K562 (cell line): ENCODE results near the gene RHOA. TPM values are rescaled to one million over a fixed set of nuclear protein-coding genes. Genes with fewer than 3 reads are reported as not detected.

Experiments used
- ATAC-seq: fragments of 200-7000 bp; cut with Tn5 transposase; 3 replicates; pipeline ENCODE4 v1.9.1; 2020; ENCODE audit warnings: moderate library complexity
- BruUV-seq: library from RNA; stranded (reverse); fragments of 400-500 nt; replicated peaks from 2 replicates; lab custom pipeline; 2021; lab: Mats Ljungman, UMichigan
- CTCF ChIA-PET: fragments of 300-600 bp; formaldehyde crosslinking; extraction: SDS; loops from one replicate; lab custom pipeline; 2021; ENCODE audit warnings: low intra/inter-chr PET ratio; lab: Yijun Ruan, JAX
- POLR2A ChIA-PET: fragments of 300-600, 350-650 bp; sonication (Branson Sonifier 250); formaldehyde crosslinking; extraction: SDS; loops from one replicate; lab custom pipeline; 2021; ENCODE audit warnings: antibody characterized with exemption, inconsistent platforms; lab: Yijun Ruan, JAX
- DNase-seq, 4 experiments: peaks; one replicate each; pipeline versions ENCODE4 v3.0.0 to v3.0.0-alpha.2; 2011 to 2018; ENCODE audit warnings: low spot score in 3 of 4, mixed read lengths in 3 of 4; ENCODE audit errors: extremely low read depth in 1 of 4
- FAIRE-seq: peaks from 2 replicates; lab custom pipeline; 2011; peaks lifted over from hg19 to GRCh38; lab: Jason Lieb, UNC
- H2AFZ ChIP-seq: 2 replicates; pipeline ENCODE4 v1.6.0; 2011; ENCODE audit warnings: low read depth, low read length, control low read depth, inconsistent platforms
- H3K27ac ChIP-seq: fragments of 200-600 bp; 3 replicates; pipeline ENCODE4 v1.8.0; 2011; ENCODE audit warnings: low read depth, mild to moderate bottlenecking, control low read depth, inconsistent platforms, low read length, moderate library complexity, mixed read lengths; ENCODE audit errors: extremely low read depth
- H3K27me3 ChIP-seq, 2 experiments: fragments of 300-600 bp in 1 of 2; 2 replicates in 1 of 2; 3 replicates in 1 of 2; pipeline versions ENCODE4 v1.6.0 to v1.8.0; 2011; ENCODE audit warnings: inconsistent platforms in 2 of 2, low read length in 2 of 2, mild to moderate bottlenecking in 1 of 2, mixed read lengths in 1 of 2, moderate library complexity in 1 of 2; ENCODE audit not compliant: control insufficient read depth in 2 of 2, insufficient read depth in 2 of 2
- H3K36me3 ChIP-seq: fragments of 300-600 bp; 3 replicates; pipeline ENCODE4 v1.8.0; 2011; ENCODE audit warnings: mild to moderate bottlenecking, low read length, inconsistent platforms; ENCODE audit not compliant: control insufficient read depth, insufficient read depth
- H3K4me1 ChIP-seq, 2 experiments: fragments of 200-600 bp in 1 of 2; replicated peaks in 1 of 2; 2 replicates in 1 of 2; 3 replicates in 1 of 2; pipeline versions ENCODE4 v1.5.1 to v1.8.0; 2011; ENCODE audit warnings: inconsistent platforms in 2 of 2, low read length in 2 of 2, mild to moderate bottlenecking in 1 of 2, mixed read lengths in 1 of 2, moderate library complexity in 1 of 2; ENCODE audit not compliant: control insufficient read depth in 2 of 2, insufficient read depth in 2 of 2
- H3K4me2 ChIP-seq: 2 replicates; pipeline ENCODE4 v1.6.1; 2011; ENCODE audit warnings: low read length, control low read depth, inconsistent platforms, mixed read lengths; ENCODE audit not compliant: insufficient read depth
- H3K4me3 ChIP-seq: fragments of 200-600 bp; sonication (generic), shearing (Covaris generic); 2 replicates; pipeline ENCODE4 v1.5.1; 2016; ENCODE audit warnings: control low read depth, inconsistent platforms
- H3K79me2 ChIP-seq: fragments of 200-600 bp; 3 replicates; pipeline ENCODE4 v1.8.0; 2011; ENCODE audit warnings: low read length, inconsistent platforms; ENCODE audit not compliant: control insufficient read depth, insufficient read depth
- H3K9ac ChIP-seq, 2 experiments: 2 replicates each; pipeline versions ENCODE4 v1.6.0 to v1.6.1; 2011; ENCODE audit warnings: low read depth in 2 of 2, low read length in 2 of 2, control low read depth in 1 of 2, inconsistent platforms in 1 of 2, mild to moderate bottlenecking in 1 of 2, mixed read lengths in 1 of 2; ENCODE audit not compliant: insufficient read depth in 1 of 2
- H3K9me1 ChIP-seq: one replicate; pipeline ENCODE4 v1.6.0; 2011; ENCODE audit warnings: inconsistent platforms, mild to moderate bottlenecking, low read length, moderate library complexity; ENCODE audit not compliant: control insufficient read depth, insufficient read depth
- H3K9me3 ChIP-seq: replicated peaks from 2 replicates; pipeline ENCODE4 v1.5.1; 2011; ENCODE audit warnings: low read depth, low read length, inconsistent platforms; ENCODE audit not compliant: control insufficient read depth, insufficient read depth
- H4K20me1 ChIP-seq: replicated peaks from 2 replicates; pipeline ENCODE4 v1.6.1; 2011; ENCODE audit warnings: low read length, inconsistent platforms, mixed read lengths; ENCODE audit not compliant: control insufficient read depth, insufficient read depth
- C11orf30 ChIP-seq: fragments of 450-650 bp; IDR thresholded peaks from 2 replicates; pipeline ENCODE4 v1.6.1; 2016; ENCODE audit warnings: low read depth, mild to moderate bottlenecking
- KDM4B ChIP-seq, 2 experiments: fragments of 450-650 bp in 1 of 2; sonication (generic) in 1 of 2; IDR thresholded peaks; 2 replicates each; pipeline ENCODE4 v1.6.1; 2016 to 2017; ENCODE audit warnings: borderline replicate concordance in 2 of 2, antibody characterized with exemption in 1 of 2, low read depth in 1 of 2, mild to moderate bottlenecking in 1 of 2
- NFYB ChIP-seq: IDR thresholded peaks from 2 replicates; pipeline ENCODE4 v1.6.1; 2011; ENCODE audit warnings: mild to moderate bottlenecking, moderate library complexity; ENCODE audit not compliant: insufficient read length; ENCODE audit errors: extremely low read depth
- POLR2G ChIP-seq: fragments of 200-400 bp; formaldehyde crosslinking; IDR thresholded peaks from 2 replicates; pipeline ENCODE4 v1.6.1; 2017; ENCODE audit warnings: low read depth, mild to moderate bottlenecking, antibody characterized with exemption, low read length, moderate library complexity
- SMARCB1 ChIP-seq: IDR thresholded peaks from 2 replicates; pipeline ENCODE4 v1.6.1; 2011; ENCODE audit warnings: improper control_type of control experiment, low read depth; ENCODE audit not compliant: insufficient read length
- TCF3 ChIP-seq: sonication (generic); formaldehyde crosslinking; IDR thresholded peaks from 2 replicates; pipeline ENCODE4 v1.4.0; 2020; ENCODE audit warnings: mild to moderate bottlenecking, missing genetic modification reagents
- ZNF224 ChIP-seq: sonication (generic); formaldehyde crosslinking; IDR thresholded peaks from 2 replicates; pipeline ENCODE4 v1.8.0; 2022; ENCODE audit warnings: mild to moderate bottlenecking, missing genetic modification reagents
- WGBS: fragments of 100-300 bp; shearing (Covaris generic); methylation state at CpG from one replicate; pipeline ENCODE4 v1.1.6; 2016; ENCODE audit warnings: low coverage, mixed read lengths; ENCODE audit not compliant: insufficient coverage; ENCODE audit errors: missing lambda C conversion rate; 5-methylcytosine and 5-hydroxymethylcytosine counted together
- in situ Hi-C: fragments of 300-500 bp; cut with MboI; formaldehyde crosslinking; loops from 4 replicates; pipeline ENCODE4 v1.15.0; 2018; ENCODE audit warnings: inconsistent platforms, mixed read lengths
- intact Hi-C: fragments of 100-400 bp; cut with micrococcal nuclease; formaldehyde crosslinking; loops from 2 replicates; pipeline ENCODE4 v1.14.2; 2022
- polyA plus RNA-seq, 8 experiments: library from polyadenylated mRNA; depleted of rRNA in 4 of 8; stranded (reverse) in 5 of 8; unstranded in 3 of 8; fragments of >200 nt; fragmentation: Nextera tagmentation in 2 of 8; fragmentation: Illumina TruSeq in 1 of 8; extraction: Ambion mirVana in 2 of 8; extraction: Trizol in 1 of 8; gene quantifications; 2 replicates each; pipeline versions ENCODE4 v1.2.1 to v1.2.3, GENCODE V29; 2011 to 2014; ENCODE audit warnings: inconsistent platforms in 1 of 8, missing spikeins in 1 of 8
- total RNA-seq, 7 experiments: library from RNA; depleted of rRNA in 6 of 7; stranded (reverse); fragments of >200 nt in 6 of 7; fragmentation: Illumina TruSeq in 2 of 7; extraction: Trizol in 2 of 7; gene quantifications; 2 replicates each; pipeline versions ENCODE4 v1.2.1 to v1.2.3, GENCODE V29; 2011 to 2021; ENCODE audit warnings: low replicate concordance in 1 of 7
- TF ChIP-seq, protein P1 (sequence below): sonication (generic); formaldehyde crosslinking; IDR thresholded peaks from 2 replicates; pipeline ENCODE4 v1.8.1; 2023; ENCODE audit warnings: mild to moderate bottlenecking, missing genetic modification reagents

Gene RHOA
- total and polyA plus RNA-seq, 9 of the 15 experiments (the other 6 are each of a cell fraction or from before 2014, with no cell fraction given) = 136 to 540 (median 236) TPM

DNA sequence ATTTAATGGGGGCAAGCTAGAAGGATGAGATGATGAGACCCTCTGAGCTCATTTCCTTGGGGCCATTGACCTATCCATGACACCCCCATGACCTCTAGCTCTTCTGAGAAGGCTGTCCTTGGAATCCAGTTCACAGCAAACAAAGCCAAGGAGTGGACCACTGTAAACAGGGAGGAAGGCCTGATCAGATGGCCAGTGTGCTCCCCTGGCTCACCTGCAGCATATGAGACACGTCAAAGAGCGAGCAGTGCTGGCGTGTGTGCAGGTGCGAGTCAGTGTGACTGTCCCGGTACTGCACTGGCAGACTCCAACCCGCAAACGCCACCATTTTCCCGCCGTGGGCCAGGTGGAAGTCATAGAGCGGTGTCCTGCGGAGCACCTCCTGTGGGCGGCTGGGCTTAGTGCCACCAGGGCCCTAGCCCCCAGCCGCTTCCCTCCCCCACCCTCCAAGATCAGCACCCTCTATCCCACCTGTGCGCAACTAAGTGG, 10.2 kb upstream of the RHOA start:
- TF ChIP-seq C11orf30 (no peak), KDM4B (IDR thresholded peaks at IDR 0.05; ENCODE audit: borderline replicate concordance in 2 of 2, low read depth in 1 of 2) (no peak), ZNF224 (CRISPR knock-in tag) (no peak), SMARCB1 (no peak), POLR2G (peak; percentile 53), NFYB (no peak), TCF3 (CRISPR knock-in tag) (no peak)
- TF ChIP-seq, protein P1, sequence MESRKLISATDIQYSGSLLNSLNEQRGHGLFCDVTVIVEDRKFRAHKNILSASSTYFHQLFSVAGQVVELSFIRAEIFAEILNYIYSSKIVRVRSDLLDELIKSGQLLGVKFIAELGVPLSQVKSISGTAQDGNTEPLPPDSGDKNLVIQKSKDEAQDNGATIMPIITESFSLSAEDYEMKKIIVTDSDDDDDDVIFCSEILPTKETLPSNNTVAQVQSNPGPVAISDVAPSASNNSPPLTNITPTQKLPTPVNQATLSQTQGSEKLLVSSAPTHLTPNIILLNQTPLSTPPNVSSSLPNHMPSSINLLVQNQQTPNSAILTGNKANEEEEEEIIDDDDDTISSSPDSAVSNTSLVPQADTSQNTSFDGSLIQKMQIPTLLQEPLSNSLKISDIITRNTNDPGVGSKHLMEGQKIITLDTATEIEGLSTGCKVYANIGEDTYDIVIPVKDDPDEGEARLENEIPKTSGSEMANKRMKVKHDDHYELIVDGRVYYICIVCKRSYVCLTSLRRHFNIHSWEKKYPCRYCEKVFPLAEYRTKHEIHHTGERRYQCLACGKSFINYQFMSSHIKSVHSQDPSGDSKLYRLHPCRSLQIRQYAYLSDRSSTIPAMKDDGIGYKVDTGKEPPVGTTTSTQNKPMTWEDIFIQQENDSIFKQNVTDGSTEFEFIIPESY (CRISPR knock-in tag) = 0 out of 2 replicates have a peak, but pooled peaks have one; percentile 22
- TF ChIP-seq, all 486 proteins: peak for 2
- DNase-seq (peak in 1 of 4 experiments; percentile 4), FAIRE-seq (no peak), ATAC-seq (no peak)
- no peaks in the 10 kb centered on the region for H3K9me1 ChIP-seq
- H3K9me3 ChIP-seq = no peaks in the 10 kb centered on the region
- H3K27ac ChIP-seq = no peak overlapping the region
- H3K27me3 ChIP-seq = no peaks in the 10 kb centered on the region
- 87% methylated on average over 10 of the region's 14 CpGs for WGBS
- H3K79me2 ChIP-seq = no peaks in the 10 kb centered on the region
- no peaks in the 10 kb centered on the region for H3K36me3 ChIP-seq
- ChIA-PET CTCF (no interaction called here), POLR2A (interaction anchor here (0.6 to 2.4 kb wide), 2 partner anchors 10 to 400 kb away, joined by 3 to 10 read pairs; partner anchors contain the start of genes NDUFAF3, RHOA and TCTA)
- no peak overlapping the region for H3K4me3 ChIP-seq
- in situ Hi-C loops (no loop called here), intact Hi-C loops (no loop called here)
- H2AFZ ChIP-seq = no peak overlapping the region
- H3K4me2 ChIP-seq = no peak overlapping the region
- peak overlapping the region in 1 of 2 experiments; percentile 45; a peak in 1 of 4 replicates for H3K9ac ChIP-seq
- no TSS peak for BruUV-seq
- H3K4me1 ChIP-seq = peaks cover 2 to 17% of the 10 kb centered on the region in 2 experiments; a peak in 3 of 5 replicates
- H4K20me1 ChIP-seq = no peaks in the 10 kb centered on the region
